ENCODE measurements around the gene FAAP20. TPM values are rescaled to one million over a fixed set of nuclear protein-coding genes. Genes with fewer than 3 reads are reported as not detected.
A peak's percentile ranks its signal among the peaks of the same experiment; 100 is the strongest.

FAAP20 gene
- total and polyA plus RNA-seq, 10 of the 15 experiments (the other 5 are each of a cell fraction or from before 2014, with no cell fraction given): 0.79 to 91.8 (median 20.9) TPM

- peaks cover 0 to 2% of the 10 kb centered on the region in 2 experiments; a peak in 2 of 4 replicates for H3K36me3 ChIP-seq (ENCODE audit: control insufficient read depth in 2 of 2, insufficient read depth in 2 of 2, low read length in 1 of 2)
- FAIRE-seq (no peak), DNase-seq (ENCODE audit: low read depth, low spot score) (no peak), ATAC-seq (peak; percentile 52)
- intact Hi-C loops (cut with micrococcal nuclease; ENCODE audit: unreplicated experiment): loop anchor here (10.0 kb wide), 1 partner anchor 60 kb away; no protein-coding TSS in a partner anchor
- TF ChIP-seq EGR1 (IDR thresholded peaks at IDR 0.05; ENCODE audit: borderline replicate concordance in 1 of 2, low read depth in 2 of 2, low read length in 2 of 2): no peak
- TF ChIP-seq, protein P1, sequence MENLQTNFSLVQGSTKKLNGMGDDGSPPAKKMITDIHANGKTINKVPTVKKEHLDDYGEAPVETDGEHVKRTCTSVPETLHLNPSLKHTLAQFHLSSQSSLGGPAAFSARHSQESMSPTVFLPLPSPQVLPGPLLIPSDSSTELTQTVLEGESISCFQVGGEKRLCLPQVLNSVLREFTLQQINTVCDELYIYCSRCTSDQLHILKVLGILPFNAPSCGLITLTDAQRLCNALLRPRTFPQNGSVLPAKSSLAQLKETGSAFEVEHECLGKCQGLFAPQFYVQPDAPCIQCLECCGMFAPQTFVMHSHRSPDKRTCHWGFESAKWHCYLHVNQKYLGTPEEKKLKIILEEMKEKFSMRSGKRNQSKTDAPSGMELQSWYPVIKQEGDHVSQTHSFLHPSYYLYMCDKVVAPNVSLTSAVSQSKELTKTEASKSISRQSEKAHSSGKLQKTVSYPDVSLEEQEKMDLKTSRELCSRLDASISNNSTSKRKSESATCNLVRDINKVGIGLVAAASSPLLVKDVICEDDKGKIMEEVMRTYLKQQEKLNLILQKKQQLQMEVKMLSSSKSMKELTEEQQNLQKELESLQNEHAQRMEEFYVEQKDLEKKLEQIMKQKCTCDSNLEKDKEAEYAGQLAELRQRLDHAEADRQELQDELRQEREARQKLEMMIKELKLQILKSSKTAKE (IDR thresholded peaks at IDR 0.05; ENCODE audit: low read depth, poor library complexity, severe bottlenecking): no peak
- no peak for TF ChIP-seq ZNF207 (IDR thresholded peaks at IDR 0.05; ENCODE audit: borderline replicate concordance)
- TF ChIP-seq KLF5 (IDR thresholded peaks at IDR 0.05; ENCODE audit: partially characterized antibody): no peak
- TF ChIP-seq, protein P2, sequence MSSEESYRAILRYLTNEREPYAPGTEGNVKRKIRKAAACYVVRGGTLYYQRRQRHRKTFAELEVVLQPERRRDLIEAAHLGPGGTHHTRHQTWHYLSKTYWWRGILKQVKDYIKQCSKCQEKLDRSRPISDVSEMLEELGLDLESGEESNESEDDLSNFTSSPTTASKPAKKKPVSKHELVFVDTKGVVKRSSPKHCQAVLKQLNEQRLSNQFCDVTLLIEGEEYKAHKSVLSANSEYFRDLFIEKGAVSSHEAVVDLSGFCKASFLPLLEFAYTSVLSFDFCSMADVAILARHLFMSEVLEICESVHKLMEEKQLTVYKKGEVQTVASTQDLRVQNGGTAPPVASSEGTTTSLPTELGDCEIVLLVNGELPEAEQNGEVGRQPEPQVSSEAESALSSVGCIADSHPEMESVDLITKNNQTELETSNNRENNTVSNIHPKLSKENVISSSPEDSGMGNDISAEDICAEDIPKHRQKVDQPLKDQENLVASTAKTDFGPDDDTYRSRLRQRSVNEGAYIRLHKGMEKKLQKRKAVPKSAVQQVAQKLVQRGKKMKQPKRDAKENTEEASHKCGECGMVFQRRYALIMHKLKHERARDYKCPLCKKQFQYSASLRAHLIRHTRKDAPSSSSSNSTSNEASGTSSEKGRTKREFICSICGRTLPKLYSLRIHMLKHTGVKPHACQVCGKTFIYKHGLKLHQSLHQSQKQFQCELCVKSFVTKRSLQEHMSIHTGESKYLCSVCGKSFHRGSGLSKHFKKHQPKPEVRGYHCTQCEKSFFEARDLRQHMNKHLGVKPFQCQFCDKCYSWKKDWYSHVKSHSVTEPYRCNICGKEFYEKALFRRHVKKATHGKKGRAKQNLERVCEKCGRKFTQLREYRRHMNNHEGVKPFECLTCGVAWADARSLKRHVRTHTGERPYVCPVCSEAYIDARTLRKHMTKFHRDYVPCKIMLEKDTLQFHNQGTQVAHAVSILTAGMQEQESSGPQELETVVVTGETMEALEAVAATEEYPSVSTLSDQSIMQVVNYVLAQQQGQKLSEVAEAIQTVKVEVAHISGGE (CRISPR knock-in tag; IDR thresholded peaks at IDR 0.05): no peak
- TF ChIP-seq ASH2L (IDR thresholded peaks at IDR 0.05; ENCODE audit: borderline replicate concordance, low read depth): no peak
- no peak for TF ChIP-seq GABPA (IDR thresholded peaks at IDR 0.05; ENCODE audit: low read depth)
- TF ChIP-seq ATF7 (IDR thresholded peaks at IDR 0.05; ENCODE audit: low read depth): no peak
- in situ Hi-C loops (cut with MboI): no loop called here
- CTCF ChIA-PET: interaction anchor here (0.8 to 1.9 kb wide), 6 partner anchors 13 to 147 kb away, joined by 3 to 8 read pairs (median 3); partner anchors contain the start of gene FAAP20
- no peaks in the 10 kb centered on the region for H3K9me3 ChIP-seq (replicated peaks; ENCODE audit: control insufficient read depth, insufficient read depth, low read length)
- peaks cover 63% of the 10 kb centered on the region for H3K79me2 ChIP-seq (ENCODE audit: control insufficient read depth, insufficient read depth, low read length)
- H2AFZ ChIP-seq (ENCODE audit: control insufficient read depth, low read depth, low read length): no peak overlapping the region
- H3K4me3 ChIP-seq: peak overlapping the region; percentile 57; the same call in 1 of the 2 replicates
- H3K27me3 ChIP-seq (replicated peaks in 1 of 2; ENCODE audit: control insufficient read depth in 2 of 2, insufficient read depth in 2 of 2, low read length in 1 of 2): no peaks in the 10 kb centered on the region
- H4K20me1 ChIP-seq (ENCODE audit: control insufficient read depth, insufficient read depth): 0 out of 2 replicates have a peak, but pooled peaks cover 5% of the 10 kb centered on the region
- peaks cover 34% of the 10 kb centered on the region for H3K4me1 ChIP-seq (ENCODE audit: control insufficient read depth, insufficient read depth, low read length)
- peak overlapping the region; percentile 88 for H3K4me2 ChIP-seq (ENCODE audit: control insufficient read depth, insufficient read depth)
- peak overlapping the region; percentile 64 for H3K9ac ChIP-seq (ENCODE audit: control insufficient read depth, insufficient read depth, low read length)
- peak overlapping the region; percentile 61 for H3K27ac ChIP-seq (ENCODE audit: control insufficient read depth, insufficient read depth)
- BruUV-seq (replicated peaks): no TSS peak
- SMC1A ChIA-PET (ENCODE audit: uncharacterized antibody, unreplicated experiment): interaction anchor here (0.8 to 1.2 kb wide), 3 partner anchors 36 to 56 kb away, joined by 3 to 4 read pairs (median 3); partner anchors contain the start of gene FAAP20
- WGBS (ENCODE audit: insufficient coverage, insufficient replicate concordance, low lambda C conversion rate, missing lambda C conversion rate): 27% methylated on average over 4 of the region's 4 CpGs
- RAD21 ChIA-PET (ENCODE audit: unreplicated experiment): interaction anchor here (0.7 to 3.0 kb wide), 5 partner anchors 30 to 1221 kb away, joined by 3 to 13 read pairs (median 4); no protein-coding TSS in a partner anchor
- POLR2A ChIA-PET: interaction anchor here (0.7 to 1.6 kb wide), 4 partner anchors 34 to 81 kb away, joined by 3 to 4 read pairs (median 3); no protein-coding TSS in a partner anchor
Observed at GRCh38 chr1:2234762-2235113, 40.2 kb upstream of the FAAP20 start.

Data from GM12878 (cell line).